GM12874 (cell line): ENCODE measurements around the gene SRD5A1.

Experiments
- TF ChIP-seq, protein P1 (sequence below): IDR thresholded peaks from 2 replicates; pipeline ENCODE4 v1.5.1; 2011; ENCODE audit warnings: low read depth, mild to moderate bottlenecking, control low read depth, low read length, moderate library complexity; ENCODE audit not compliant: insufficient read depth

Gene SRD5A1

DNA sequence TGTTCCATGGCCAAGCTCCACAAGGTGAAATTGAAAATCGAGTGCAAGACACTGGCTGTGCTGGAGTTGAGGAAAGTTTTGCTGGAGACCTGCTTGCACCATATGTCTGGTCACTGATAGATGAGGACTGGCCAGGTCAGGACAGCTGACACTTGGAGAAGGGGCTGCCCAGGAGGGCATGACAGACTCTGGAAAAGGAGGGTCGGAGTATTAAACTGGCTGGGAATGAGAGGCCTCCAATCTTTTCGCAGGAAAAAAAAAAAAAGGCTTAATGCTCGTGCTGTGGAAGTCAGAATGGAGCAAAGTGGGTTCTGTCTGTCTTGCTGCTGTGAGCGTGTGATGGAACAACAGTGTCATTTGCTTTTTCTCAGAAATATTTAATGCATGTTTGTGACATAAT lies 85.5 kb downstream of the SRD5A1 start:
- TF ChIP-seq, protein P1, sequence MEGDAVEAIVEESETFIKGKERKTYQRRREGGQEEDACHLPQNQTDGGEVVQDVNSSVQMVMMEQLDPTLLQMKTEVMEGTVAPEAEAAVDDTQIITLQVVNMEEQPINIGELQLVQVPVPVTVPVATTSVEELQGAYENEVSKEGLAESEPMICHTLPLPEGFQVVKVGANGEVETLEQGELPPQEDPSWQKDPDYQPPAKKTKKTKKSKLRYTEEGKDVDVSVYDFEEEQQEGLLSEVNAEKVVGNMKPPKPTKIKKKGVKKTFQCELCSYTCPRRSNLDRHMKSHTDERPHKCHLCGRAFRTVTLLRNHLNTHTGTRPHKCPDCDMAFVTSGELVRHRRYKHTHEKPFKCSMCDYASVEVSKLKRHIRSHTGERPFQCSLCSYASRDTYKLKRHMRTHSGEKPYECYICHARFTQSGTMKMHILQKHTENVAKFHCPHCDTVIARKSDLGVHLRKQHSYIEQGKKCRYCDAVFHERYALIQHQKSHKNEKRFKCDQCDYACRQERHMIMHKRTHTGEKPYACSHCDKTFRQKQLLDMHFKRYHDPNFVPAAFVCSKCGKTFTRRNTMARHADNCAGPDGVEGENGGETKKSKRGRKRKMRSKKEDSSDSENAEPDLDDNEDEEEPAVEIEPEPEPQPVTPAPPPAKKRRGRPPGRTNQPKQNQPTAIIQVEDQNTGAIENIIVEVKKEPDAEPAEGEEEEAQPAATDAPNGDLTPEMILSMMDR = no peak

DNA sequence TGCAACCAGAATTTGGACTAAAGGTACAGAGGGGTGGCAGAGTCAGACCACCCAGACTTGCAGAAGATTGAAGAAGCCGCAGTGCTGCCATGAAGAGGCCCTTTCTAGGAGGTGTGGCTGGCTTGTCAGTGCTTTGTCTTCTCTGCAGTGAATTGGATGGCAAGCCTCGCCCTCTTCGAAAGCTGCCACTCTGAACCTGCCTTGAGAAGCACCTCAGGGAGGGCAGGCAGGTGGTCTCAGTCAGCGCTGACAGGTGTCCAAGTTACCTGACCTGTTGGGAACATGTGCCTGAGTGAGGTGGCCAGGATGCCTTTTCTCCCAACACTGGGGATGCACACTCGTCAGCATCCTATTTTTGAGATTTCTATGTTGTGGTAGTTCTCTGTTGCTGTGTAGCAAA lies 86.2 kb downstream of the SRD5A1 start:
- TF ChIP-seq, protein P1 = no peak

DNA sequence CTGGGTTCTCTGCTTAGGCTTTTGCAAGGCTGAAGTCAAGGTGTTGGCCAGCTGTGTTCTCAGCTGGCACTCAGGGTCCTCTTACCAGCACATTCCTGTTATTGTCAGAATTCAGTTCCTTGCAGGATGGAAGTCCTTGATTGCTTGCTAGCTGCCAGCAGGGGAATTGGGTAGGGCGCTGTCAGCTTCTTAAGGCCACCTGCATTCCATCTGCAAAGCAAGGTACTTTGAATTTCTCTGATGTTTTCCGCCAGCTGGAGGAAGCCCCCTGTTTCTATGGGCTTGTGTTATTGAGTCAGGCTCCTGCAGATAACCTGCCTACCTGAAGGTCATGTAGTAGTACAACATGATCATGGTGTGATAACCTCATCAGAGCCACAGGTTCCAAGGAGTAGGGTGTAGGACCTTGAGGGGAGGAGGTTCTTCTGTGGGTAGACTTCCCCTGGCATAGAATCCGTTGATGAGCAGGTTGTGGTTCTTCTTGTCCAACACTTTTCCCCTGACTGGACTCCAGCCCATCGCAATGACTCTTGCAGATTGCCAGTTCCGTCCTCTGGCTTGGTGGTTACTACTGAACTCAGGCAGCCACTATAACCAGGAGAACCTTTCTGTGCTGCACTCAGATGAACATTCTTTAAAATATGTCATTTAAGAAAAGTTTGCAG lies 86.8 kb downstream of the SRD5A1 start:
- TF ChIP-seq, protein P1 = no peak

DNA sequence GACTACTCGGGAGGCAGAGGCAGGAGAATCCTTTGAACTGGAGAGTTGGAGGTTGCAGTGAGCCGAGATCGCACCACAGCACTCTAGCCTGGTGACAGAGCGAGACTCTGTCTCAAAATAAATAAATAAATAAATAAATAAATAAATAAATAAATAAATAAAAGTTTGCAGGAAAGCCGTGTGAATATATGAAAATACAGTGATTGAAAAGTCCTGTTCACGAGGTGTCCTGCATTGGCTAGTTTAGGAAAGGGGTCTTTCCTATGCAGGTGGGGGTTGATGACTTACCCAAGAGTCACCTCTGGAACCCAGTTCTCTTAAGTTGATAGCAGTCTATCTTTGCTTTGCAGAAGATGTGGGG lies 87.3 kb downstream of the SRD5A1 start:
- TF ChIP-seq, protein P1 = no peak

DNA sequence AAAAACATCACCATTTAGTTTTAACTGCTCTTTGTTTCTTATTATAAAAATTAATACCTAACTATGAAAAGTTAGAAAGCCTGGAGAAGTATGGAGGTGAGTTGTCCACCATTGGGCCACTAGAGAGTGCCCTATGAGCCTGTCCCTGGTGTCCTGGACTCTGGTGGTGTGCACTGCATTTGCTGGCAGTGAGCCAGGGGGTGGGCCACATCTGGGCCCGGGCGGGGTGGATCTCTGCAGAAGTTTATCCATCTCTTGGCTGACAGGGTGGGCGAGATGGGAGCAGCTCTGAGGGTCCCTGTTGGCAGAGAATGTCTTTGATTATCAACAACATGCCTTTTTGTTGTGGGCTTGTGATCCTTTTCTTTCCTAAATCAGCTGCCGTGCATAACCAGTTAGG lies 88.2 kb downstream of the SRD5A1 start:
- TF ChIP-seq, protein P1 = no peak

DNA sequence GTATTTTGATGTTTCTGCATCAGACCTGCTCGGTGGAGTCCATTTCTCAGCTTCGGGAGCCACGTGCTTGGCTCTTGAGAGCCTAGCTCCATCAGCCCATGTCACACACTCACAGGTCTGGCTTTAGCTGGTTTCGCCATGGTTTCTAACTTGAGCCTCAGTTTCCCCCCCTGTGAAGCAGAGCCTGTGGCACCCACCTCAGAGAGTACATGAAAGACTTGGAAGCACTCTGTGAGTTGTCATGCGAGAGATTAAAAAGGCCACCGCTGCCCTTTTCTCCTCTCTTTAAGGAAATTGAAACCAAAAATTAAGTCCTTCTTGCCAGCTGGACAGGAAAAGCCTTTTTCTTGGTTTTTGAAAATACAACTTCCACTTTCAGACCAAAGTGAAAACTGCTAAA lies 88.8 kb downstream of the SRD5A1 start:
- TF ChIP-seq, protein P1 = no peak

DNA sequence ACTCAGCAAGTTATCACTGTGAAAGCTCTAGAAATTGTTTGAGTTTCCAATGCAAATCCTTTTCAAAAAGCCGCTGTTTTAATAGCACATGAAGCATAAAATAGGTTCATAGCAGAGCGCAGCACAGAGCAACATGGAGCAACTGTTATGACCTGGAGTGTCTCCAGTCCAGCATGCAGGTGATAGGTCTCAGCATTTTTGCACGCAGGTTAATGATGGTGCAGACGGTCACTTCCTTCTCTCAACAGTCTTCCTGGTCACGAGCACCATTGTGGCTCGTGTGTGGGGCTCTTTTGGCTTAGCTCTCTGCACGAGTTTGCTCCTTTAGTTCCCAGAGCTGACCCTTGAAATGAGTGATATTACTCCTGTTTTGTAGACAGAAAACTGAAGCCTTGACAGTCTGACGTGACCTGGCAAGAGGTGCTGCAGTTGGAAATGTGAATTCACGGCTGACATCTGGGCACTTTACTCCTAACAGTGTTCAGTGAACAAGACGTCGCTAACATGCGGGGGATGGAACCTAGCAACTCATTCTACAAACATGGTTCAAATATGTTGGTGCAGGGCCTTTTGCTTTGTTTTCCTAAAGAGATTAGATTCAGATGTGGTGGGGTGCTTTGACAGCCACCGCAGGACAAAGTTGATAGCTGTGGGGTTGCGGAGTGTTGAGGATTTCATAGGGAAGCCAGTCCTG lies 90.0 kb downstream of the SRD5A1 start:
- TF ChIP-seq, protein P1 = no peak
